NCI-H2171 treated with DMSO at 0.1 percent for 48 hours (cell line): ENCODE data around the gene KCNIP1.

Experiments used
- DNase-seq: peaks from one replicate; lab custom pipeline; 2025; lab: John Stamatoyannopoulos, UW

KCNIP1 gene

DNA sequence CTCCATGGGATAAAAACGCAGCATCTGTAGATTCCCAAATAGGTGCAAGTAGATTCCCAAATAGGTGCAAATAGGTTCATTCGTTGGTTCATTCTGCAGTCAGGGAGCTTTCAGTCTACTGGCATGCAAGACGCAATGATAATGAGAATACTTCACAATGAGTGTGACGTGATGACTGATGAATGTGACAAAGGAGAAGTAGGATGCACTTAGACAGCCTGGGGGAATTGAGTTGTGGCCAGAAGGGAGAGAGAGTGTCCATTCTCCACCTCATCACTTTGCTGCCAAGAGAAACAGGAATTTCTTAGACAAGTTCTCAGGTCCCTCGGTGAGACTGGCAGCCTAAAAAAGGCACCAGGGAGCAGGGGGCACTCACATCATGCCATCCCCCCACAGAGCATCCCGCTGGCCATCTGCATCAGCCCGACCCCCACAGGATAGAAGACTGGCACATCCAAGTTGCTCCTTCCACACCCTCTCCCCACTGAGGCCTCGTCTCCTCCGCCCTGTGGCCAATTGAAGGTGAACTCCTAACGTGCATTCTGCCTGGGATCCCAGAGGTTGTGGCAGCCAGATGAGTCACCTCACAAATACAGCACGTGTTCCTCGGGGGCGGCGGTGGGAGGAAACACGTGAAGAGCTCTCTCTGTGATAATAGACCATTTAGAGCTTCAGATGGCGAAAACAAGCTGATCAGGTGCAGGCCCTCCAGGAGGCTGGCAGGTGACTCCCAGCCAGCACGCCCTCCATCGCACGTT lies 19.9 kb upstream of the KCNIP1 start:
- peak; percentile 1 for DNase-seq

DNA sequence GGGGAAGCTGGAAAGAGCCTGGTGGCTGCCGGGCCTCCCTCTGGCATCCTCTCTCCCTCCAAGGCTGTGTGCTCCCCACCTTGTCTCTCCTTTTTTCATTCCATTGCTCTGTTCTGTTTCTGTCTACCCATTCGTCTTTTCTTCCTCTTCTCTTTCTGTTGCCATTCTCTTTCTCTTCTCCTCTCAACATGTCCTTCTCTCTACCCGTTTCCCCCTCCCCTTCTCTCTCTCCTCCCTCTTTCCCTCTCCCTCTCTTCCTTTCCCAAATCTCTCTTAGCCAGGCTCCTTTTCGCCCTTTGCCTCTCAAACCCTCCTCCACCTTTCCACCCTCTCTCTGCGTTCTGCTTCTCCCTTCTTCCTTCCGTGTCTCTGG lies 19.4 kb upstream of the KCNIP1 start:
- DNase-seq, result no peak

DNA sequence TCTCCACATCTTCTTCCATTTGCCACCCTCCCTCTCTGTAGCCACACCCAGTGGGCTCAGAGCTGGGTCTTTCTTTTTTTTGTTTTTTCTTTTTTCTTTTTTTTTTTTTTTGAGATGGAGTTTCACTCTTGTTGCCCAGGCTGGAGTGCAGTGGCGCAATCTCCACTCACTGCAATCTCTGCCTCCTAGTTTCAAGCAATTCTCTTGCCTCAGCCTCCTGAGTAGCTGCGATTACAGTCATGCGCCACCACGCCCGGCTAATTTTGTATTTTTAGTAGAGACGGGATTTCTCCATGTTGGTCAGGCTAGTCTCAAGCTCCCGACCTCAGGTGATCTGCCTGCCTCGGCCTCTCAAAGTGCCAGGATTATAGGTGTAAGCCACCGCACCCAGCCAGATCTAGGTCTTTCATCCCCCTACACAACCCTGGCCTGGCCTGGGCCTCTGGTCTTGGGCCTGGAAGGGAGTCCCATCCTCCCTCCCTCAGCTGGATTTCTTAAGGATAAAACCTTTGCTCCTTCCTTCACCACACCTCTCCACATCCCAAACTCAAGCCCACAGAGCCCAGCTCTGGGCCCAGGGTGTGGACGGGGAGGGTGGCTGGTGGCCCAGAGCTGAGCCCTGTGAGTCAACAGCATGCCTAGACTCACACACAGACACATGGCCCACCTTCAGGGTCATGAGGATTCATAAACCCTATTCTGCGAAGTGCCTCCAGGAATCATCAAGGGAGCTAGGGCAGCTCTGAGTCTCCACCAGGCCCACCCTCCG lies 18.8 kb upstream of the KCNIP1 start:
- no peak for DNase-seq

DNA sequence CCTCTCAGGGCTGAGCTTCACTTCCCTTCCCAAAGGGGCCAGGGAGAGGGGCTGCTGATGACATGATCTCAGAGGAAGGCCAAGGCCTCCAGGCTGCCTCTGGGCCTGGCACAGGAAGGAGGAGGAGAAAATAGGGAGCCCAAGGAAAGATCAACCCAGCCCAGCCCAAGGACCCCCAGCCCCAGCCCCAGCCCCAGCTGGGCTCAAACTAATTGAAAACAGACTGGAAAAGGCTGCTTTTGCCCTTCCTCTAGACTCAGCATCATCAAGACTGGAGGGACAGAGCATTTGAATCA lies 18.3 kb upstream of the KCNIP1 start:
- DNase-seq, result no peak

DNA sequence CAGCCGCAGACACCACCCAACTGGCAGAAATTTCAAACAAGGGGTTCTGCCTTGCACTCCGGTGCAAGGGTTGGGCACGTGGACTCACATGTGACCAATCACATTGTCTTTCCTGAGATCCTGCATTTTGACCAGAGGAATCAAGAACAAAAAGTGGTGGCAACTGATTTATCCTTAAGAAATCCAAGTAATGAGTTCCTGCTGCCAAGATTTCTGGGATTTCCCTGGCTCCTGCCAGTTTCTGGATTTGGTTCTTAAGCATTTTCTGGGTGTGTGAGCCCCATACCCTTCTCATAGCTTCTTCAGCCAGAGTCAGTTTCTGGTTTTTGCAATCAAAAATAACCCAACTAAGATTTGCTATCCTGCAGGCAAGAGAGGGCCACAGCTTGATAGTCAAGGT lies 17.4 kb upstream of the KCNIP1 start:
- DNase-seq, result no peak

DNA sequence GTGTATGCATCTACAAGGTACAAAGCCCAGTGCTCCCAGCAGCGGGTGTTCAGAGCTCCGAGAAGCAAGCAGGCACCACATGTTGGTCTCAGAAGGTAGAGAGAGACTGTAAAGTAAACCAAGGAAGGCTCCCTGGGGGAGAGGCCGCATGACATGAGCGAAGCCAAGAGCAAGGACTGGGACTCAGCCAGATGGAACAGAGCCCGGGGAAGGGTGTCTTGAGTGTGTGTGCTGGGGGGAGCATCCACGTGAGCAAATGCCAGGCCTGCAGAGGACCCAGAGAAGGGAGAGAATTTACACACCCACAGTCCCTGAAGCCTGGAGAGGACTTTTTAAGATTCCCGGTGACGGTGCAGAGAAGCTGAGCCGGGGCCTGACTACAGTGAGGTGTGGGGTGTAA lies 15.2 kb upstream of the KCNIP1 start:
- DNase-seq, result no peak

DNA sequence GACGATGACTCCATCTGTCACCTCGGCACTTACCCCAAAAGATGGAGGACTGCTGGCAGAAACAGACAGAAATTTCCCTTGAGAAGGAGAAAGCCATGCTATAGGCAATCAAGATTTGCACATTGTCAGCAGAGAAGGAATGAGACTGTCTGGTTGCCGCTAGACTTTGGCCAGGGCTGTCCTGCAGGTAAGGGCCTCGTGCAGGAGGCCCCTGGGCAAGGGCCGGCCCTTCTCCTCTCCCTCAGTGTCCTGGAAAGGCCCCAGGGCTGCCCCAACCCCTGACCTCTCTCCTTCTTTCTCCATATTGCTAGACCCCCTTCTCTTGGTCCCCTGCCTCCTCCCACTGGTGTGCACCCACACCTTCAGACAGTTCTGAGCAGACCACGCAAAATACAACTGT lies 14.6 kb upstream of the KCNIP1 start:
- DNase-seq, result no peak

DNA sequence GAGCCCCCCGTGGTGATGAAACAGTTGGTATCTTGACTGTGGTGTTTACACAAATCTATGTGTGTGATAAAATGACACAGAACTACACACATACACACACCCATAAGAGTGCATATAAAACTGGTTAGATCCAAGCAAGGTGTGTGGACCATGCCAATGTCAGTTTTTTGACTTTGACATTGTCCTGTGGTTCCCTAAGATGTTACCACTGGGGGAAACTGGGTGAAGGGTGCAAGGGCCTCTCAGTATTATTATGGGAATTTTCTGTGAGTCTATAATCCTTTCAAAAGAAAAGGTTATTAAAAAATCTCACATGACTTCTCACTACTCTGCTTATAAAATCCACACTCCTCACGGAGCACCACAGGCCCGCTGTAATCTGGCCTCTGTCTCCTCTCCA lies 13.4 kb upstream of the KCNIP1 start:
- DNase-seq, result no peak

DNA sequence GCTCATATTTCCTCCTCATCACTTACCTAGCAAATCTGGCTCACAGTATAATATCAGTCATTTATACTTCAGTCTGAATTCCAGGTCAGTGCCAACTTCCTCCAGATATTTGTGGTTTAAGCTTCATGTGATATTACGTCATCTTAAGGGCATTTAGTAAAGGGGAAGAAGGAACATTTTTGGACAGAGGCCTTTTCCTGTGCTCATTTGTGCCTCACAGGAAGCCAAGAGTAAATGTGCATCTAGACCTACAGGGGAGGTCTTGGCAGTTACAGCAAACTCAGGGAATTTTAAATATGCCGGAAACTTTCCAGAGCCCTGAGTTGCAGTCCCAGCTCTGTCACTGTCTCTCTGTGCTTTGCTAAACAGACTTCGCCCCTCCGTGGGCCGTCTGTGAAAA lies 12.3 kb upstream of the KCNIP1 start:
- no peak for DNase-seq

DNA sequence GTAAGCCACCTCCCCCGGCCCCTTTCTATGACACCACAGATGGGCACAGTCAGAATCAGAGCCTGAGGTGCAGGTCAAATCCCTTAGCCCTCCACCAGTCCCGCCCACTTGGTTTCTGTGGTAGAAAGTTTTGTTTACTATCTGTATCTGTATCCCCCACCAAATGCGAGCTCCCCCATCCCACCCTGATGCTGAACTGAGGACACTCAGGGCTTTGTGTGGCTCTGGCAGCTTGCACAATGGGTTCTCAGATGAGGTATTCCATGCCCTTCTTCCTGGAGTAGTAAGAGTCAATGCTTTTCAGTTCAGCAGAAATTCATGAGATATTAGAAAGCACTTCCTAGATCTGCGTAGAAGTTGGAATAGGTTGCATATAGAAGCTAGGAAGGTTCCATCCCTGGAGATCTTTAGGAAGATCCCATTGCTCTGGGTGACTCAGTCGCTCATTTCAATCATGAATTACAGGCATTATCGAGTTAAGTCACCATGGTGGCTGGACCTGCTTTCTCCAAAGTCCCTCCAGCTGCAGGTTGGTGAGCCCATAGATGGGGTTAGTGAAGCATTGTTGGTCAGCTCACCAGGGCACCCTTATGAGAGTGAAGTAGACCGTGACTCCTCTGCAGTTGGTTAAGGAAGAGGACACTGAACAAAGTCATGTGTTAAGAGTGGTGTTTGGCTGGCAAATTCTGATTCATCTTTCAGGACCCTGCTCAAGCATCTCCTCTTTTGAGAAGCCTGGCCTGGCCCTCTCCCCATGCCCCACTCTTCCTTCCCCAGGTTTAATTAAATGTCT lies 10.6 kb upstream of the KCNIP1 start:
- no peak for DNase-seq

DNA sequence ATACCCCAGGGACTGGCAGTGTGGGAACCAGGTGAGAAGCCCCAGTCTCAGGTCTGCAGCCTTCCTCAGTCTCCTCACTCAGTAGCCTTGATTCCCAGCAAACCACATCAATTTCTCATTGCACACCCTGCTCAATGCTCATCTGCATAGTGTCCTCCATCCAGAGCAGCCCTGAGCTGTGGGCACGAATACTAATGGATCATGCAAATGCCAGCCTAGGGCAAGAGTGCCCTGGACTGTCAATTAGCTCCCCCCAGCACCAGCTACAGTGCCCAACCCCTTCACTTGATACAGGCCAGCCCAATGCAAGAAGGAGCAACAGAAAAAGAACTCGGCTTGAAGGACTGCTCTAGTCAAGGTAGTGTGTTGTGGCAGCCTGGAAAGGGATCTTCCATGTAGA lies 9.8 kb upstream of the KCNIP1 start:
- no peak for DNase-seq

DNA sequence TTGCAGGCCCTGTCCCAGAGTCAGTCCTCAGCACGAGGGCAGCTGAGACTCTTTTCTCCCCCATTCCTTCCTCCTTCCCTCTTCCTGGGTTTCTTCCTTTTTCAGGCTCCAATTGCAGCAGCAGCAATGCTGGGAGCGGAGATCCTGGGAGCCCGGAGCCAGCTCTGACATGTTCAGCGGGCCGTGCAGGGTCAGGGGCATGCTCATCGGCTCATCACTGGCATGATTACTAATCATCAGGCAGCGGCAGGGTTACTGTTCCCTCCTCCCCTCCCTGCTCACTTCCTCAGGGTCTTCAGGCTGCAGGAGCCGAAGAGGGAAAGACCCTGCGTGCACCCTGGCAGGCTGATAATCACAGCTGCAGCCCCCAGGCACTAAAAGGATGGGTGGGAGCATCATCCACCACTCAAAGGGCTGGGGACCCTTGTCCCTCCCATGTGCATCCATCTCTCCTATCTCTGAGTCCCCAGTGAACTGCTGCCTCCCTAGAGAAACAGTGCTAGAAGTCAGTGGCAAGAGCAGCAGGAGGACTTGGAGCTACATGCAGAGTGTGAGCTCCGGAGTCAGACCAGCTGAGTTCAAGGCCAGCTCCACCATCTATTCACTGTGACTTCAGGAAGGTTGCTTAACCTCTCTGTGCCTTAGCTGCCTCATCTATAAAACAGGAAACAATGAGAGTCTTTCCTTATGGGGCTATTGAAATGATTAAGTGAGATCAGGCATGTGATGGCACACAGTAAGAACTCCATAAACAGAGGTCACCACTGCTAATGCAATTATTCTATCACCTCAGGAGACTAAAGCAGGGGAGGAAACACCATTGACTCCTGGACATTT lies 7.8 kb upstream of the KCNIP1 start:
- DNase-seq, result no peak

DNA sequence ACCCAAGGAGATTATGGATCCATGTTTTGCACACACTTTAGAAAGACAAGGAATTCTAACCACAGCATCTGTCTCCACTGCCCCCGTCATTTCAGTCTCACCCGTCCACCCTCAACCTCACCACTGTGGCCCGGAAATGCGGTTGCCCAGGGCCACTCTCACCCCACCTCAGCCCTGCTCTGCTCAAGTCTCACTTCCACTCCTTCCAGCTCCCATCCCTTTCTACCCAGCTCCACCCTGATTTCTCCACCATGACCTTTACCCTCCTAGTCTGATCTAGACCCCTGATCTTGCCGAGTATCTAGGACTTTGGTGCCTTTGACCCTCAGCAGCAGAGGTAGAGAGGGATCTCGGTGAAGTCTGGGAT lies 7.2 kb upstream of the KCNIP1 start:
- DNase-seq, result no peak

DNA sequence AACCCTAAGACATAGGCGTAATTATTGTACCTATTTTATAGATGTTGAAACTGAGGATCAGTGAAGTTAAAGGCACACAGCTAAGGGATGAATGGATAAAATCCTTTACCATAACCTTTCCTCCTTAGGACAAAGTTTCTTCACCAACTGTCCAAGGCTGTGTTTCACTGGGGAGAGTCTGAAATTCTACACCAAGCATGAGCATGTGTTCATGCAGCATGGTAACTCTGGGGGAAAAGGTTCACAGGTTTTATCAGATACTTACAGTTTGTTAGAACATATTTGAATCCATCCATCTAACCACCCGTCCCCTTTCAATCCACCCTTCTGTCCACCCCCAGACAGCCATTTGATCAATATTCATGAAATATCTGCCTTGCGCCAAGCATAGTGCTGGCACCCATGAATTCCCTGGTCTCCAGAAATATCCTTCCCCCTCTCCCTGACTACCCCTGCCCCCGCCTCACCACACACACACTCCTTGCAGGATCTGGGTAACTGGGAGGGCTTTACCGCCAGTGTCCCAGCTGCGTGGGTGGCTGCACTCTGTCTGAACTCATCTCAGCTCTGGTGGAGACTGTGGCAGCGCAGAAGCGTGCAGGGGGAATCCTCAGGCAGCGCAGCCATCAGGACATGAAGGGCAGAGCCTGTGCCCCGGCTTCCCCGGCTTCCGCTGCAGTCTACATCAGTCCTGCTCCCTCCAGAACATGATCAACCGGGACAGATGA lies 6.3 kb upstream of the KCNIP1 start:
- peak; percentile 7 for DNase-seq

DNA sequence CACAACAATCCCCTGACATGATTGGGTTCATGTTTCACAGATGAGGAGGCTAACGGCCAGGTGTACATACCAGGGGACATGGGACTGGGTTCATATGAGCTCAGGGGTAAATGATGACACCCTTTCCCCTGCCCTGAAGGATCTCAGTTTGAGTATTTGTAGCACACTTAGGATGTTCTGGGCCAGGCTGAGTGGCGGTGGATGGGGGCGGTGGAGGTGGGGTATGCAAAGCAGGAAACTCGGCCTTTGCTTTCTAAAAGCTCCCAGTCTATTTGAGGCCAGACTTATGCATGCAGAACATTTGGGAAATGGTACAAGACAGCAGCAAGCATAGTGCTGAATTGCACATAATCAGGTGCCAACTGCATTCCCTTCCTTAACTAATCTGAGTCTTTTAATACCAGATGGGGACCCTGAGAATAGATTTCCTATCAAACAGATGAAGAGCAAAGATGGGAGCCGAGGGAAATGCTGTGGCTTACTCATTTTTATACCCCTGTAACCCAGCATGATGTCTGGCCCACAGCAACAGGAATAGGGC lies 4.9 kb upstream of the KCNIP1 start:
- no peak for DNase-seq

DNA sequence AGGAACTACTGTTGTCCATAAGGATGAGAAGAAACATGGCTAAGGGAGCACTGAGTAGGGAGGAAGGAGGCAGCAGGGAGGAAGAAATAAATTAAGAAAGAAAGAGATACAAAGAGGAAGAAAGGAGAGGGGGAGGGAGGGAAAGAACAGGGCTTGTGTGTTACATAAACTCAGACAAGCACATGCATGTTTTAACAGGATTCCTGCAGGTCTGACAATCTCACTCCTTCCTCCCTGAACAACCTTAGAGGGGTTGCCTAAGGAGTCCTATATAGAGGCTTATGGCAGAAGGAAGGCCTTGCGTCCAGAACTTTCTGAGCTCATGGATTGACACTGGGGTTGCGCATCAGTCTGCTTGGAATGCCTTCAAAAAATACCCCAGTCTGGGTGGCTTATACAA lies 4.2 kb upstream of the KCNIP1 start:
- DNase-seq, result no peak

DNA sequence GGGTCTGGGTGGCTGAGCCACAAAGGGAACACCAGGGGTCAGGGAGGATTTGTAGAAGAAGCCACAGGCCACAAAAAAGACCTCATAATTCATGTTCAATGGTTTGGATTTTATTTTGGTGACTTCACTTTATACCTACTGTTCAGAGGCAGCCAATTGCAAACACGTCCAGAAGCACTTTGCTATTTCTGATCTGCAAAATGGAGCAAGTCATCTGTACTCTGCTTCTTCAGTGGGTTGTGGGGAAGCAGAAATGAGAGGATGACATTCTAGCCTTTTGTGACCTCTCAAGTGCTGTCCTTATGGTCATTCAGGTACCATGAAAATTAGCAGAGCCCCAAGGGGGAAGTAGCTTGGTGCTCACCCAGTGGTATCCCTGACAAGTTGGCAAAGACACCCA lies 2.5 kb upstream of the KCNIP1 start:
- no peak for DNase-seq

DNA sequence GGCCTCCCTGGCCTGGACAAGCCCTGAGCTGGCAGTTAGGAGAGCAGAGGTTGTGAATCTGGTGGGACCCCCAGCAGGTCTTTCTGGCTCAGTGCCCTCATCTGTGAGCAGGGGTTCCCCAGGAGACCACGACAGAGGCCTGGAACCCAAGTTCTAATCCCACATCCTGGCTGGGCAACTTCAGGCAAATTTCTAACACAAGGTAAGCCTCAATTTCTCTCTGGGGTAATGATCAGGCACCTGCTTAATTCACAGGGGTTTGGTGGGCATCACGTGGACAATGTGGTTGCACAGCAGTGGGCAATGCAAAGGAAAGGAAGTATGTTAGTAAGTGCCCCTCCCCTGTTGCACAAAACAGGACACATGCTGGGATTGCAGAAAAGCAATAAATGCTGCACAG lies 1.9 kb upstream of the KCNIP1 start:
- DNase-seq, result no peak

DNA sequence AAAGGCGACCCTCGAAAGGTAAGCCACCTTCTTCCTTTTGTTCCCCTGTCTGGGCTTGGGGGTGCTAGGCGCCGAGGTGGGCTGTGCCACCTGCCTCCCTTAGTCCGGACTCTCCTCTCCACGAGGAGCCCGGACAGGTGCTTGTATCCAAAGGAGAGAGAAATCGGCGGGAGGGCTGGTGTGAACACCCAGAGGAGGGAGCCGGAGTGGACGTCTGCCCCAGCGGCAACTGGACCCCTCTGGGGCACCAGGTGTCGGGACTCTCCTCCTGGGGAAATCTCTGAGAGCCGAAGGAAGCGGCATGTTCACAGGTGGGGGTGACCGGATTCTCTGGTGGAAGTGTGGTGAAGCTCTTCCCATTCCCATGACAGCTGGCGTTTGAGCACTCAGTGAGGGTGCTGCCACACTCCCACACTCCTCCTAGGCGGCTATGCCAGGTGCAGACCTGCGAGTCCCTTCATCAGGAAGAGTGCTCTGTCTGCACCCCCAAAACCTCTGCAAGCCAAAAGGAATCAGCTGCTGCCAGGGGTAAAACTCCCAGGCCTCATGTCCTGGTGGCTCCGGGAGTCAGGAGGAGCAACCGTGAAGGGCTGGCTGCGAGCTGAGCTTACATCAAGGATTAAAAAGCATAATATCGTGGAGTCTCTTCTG lies 921 bp downstream of the KCNIP1 start:
- DNase-seq, result peak; percentile 54

DNA sequence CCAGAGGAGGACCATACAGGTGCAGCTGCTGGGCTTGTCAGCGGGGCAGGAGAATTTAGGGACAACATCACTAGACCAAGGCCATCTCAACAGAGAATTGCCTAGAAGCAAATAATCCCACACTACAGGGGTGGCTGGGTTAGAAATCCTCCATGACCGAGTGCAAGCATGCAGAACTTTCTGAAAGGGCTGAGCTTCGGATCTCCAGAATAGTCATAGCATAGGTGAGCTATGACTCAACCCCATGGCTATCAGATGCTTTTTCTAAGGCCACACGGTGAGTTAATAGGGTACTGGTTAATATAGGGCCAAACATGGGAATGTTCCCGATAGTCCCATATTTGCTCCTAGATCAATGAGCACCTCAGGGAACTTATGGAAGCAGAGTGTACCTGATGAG lies 4.2 kb downstream of the KCNIP1 start:
- DNase-seq, result no peak
